NCI-H1105 (cell line): Measurements from ENCODE around the gene F13A1.

Source experiments
- DNase-seq: peaks from one replicate; lab custom pipeline; 2025; lab: John Stamatoyannopoulos, UW

F13A1 gene

DNA sequence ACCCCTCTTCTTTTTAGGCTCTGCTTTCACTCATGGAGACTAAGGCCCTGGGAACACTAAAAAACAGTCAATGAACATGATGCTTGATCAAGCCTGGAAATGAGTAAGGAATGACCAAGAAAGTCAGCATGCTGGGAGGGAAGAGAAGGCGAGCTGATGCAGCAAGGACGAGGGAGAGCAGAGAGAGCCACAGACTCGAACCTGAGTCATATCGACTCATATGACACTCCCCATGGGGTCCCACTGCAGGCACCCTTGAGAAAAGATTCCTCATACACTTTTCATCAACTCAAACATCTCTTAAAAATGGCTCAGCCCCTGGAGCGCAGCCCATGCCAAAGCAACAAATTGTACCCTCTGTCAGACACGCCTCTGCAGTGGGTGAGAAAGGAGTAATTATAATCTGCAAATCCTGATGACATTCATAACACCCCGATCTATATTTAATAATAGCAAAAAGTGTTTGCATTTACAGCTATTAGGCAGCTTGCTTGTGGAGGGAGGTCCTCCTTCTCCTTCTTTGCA, 127.2 kb downstream of the F13A1 start:
- DNase-seq: no peak

DNA sequence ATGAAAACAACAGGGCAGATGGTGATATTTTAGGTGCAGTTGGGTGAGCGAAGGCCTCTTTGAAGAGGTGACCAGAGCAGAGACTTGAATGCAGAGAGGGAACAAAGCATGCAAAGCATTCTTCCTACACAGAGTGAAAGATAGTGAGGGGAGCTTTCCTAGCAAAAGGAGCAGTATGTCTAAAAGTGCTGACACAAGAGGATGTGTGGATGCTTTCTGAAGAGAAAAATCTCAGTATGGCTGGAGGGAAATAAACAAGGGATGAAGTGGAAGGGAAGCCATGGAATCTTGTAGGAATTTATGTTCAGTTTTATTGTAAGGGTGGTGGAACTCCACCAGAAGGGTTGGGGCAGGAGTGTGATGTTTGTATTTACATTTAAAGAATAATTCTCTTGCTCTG, 128.6 kb downstream of the F13A1 start:
- no peak for DNase-seq

DNA sequence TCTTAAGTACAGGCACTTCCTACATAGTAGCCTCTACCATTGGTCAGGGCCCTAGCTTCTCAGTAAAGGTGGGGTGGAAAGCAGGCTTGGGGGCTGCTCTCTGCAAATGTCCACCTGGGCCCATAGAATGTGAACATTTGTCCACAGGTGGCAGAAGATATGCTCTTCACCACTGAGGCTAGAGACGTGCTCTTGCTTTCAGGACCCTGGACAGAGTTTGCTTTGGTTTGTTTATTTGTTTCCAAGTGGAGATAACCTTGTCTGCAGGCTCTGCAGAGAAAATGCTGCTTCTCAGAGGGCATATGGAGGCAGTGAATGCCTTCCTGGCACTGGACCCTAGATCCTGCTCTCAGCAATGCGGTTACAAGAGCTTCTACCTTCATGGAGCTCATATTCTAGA, 129.0 kb downstream of the F13A1 start:
- DNase-seq: no peak

DNA sequence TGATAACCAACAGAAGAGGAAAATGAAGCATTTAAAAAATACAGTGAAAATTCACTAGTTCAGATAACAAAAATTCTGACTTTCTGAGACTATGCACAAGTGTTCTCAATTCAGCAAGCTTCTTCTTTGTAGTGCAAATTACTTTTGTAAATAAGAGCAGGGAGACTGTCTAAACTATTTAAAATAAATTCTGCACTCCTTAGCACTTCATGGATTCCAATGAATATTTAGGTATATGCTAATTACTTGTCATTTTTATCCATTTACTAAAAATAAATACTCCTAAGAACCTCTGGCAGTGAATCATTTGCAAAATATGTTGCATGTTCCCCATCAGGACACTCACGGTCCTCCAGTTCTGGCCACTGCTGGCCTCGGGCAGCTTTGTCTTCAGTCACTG, 139.8 kb downstream of the F13A1 start:
- DNase-seq: no peak

DNA sequence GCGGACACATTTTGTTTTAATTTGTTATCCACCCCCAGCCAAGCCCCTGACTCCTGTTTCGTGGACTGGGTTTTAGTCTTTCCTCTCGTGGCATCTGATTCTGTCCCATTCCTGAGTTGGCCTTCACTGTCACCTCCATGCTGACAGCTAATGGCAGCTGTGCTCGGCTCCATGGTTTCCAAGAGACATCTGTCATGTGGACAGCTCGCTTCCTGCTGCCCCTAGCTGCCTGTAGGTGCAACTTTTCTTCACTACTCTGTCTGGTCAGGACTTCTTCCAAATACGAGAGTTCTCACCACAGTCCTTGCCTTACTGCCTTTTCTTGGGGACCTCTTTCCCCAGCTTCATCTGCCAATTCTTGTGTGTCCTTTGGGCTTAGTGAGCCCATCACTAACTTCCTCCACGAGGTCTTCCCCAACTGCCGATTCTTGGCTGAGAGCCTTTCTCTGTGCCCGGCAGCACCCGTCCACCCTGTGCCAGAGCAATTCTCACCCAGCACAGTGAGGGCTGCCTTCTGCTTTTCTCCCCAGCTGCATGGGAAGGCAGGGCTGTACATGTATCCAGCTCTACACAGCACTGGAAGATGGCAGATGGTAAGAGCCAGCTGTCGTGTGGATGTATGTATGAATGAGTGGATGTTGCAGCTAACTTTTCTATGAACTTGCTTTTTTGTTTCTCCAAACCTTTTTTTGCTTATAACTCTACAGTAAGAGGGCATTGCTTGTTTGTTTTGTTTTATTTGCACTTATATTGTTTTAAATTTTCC, 140.4 kb downstream of the F13A1 start:
- no peak for DNase-seq

DNA sequence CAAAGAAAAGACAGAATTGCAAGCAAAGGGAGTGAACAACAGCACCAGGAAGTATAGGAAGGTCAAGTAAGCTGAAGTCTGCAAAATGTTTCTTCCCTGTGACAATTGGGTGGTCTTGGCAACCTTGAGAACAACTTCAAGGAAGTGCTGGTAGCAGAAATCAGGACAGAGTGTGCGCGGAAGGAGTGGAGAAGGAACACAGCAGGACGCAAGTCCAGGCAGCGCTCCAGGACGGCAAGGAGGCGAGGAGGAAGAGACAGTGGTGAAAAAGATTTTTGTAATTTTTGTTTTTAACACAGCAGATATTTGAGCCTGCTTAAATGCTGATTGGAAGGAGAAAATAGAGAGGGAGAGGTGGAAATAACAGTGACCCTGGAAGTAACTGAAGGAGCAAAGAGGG, 141.7 kb downstream of the F13A1 start:
- no peak for DNase-seq

DNA sequence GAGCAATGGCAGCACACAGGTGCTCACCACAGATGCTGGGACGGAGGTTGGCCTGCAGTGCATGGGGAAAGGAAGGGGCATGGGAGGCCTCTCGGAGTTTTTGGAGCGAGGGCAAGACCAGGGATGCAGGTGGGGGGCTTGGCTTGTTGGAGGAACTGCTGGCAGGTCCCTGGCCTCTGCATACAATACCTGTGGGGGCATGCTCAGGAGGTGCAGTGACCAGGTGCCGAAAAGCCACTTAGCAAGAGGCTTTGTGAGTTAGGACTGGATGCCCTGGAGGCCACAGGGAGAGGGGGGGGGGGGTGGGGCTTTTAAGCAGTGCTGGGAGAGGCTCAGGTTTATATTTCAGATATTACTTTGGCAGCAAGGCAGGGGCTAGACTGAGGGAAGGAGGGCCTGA, 142.7 kb downstream of the F13A1 start:
- DNase-seq: no peak

DNA sequence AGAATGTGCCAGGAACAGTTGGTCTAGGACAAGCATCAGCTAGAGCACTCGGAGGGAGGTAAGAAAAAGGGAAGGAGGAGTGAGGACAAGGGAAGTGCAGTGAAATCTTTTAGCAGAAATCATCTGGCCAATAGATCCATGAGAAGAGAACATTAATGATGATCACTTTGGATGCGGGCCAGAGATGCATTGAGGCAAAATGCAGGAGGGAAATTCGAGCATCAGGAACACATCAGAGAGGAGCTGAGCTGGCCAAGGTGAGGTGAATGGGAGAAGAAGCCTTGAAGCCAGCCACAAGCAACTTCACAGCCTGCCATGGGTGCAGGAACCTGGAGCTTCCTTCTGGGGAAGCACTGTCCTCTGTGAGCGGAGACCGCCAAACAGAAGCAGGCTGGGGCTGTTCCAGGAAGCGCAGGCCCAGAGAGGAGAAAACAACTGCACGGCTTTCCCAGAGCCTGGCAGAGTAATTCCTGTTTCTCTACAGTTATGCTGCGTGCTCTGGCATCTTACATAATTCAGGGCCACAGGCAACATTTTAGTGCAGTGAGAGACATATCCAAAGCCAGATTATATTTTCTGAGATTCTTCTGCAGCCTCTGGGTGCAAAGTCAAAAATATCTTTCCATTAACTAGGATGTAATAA, 143.8 kb downstream of the F13A1 start:
- no peak for DNase-seq

DNA sequence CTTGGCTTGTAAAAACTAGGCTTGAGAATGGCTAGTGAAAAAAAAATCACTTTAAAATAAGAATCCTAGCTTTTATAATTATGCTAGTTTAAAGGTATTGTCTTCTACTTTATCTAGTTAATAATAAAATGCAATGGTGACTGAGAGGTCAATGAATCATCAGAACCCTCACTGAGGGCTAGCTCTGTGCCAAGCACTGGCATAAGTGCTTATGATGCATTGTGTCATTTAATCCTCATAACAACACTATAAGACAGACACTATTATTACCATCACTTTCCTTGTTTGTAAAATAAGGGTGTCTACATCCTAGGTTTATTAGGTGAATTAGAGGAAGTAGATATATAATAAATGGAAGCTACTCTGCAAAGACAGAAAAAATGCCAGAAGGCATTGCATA, 144.3 kb downstream of the F13A1 start:
- no peak for DNase-seq

DNA sequence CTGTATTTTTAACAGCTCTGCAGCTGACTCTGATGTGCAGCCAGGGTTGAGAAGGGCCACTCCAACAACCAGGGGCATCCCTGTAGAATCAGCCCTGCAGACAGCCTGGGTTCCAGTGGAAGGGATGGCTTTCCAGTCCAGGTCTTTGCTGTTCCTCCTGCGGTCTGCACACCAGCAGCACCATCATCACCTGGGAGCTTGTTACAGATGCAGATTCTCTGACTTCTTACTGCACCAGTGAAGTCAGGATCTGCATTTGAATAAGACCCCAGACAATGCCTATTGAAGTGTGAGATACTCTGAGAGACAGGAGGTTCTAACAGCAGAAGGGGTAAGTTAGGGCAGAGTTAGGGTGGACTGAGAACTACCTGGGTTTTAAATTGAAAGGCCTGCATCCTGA, 151.3 kb downstream of the F13A1 start:
- no peak for DNase-seq

DNA sequence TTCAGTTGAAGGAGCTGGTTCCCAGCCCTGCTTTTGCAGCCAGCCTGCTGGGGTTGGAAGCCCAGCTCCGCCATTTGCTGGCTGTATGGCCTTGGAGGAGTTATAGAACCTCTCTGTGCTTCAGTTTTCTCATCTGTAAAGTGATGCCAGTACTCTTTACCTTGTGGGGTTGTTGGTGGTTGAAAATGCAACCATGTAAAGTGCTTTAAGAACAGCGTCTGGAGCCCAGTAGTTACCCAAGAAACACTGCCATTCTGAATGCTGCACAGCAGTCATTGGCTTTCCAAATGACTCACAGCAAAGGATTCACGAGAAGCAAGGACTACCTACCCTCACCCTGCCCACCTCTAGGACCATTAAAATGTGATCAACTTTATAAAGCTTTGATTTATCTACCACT, 154.4 kb downstream of the F13A1 start:
- DNase-seq: no peak

DNA sequence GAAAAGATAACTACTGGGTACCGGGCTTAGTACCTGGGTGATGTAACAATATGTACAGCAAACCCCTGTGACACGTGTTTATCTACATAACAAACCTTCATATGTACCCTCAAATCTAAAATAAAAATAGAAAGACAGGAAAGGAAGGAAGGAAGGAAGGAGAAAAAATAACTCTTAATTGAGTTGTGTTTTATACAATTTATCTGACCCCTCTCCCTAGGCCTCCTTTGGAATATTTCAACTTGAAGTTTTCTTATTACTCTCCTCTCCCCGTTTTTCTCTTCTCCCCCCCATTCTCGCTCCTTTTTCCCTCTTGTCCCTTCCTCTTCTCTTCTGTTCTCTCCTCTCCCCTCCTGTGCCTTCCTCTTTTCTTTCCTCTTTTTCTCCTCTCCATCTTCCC, 156.1 kb downstream of the F13A1 start:
- no peak for DNase-seq

DNA sequence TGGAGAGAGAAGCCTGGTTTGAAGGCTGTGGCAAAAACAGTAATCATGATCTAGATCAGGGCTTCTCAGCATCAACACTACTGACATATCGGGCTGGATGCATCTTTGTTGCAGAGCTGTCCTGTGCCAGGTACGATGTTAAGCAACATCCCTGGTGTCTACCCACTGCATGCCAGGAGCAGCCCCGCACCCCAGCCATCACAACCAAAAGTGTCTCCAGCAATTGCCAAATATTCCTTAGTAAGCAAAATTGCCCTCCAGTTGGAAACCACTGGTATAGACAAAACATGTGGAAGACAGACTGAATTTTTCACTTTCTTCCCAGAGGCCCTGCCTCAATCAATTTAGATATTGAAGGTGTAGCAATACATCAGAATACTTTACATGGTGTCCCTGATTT, 166.1 kb downstream of the F13A1 start:
- no peak for DNase-seq

DNA sequence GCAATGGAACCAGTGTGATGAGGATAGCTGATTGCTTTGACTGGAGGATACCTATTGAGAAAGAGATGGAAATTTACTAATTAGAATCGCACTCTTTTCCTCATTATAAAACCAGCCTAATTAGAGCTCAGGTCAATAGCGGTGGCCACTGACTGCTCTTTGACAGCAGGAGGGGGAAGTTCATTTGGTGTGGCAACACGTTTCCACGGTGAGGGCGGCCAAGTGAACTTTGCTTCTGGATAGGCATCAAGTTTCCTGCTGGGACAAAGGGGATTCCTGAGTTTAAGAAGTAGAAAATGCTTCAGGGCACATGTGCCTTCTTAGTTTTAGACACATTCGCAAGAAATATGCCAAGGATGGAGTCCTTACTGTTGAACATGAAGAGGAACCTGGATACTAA, 168.4 kb downstream of the F13A1 start:
- DNase-seq: no peak

DNA sequence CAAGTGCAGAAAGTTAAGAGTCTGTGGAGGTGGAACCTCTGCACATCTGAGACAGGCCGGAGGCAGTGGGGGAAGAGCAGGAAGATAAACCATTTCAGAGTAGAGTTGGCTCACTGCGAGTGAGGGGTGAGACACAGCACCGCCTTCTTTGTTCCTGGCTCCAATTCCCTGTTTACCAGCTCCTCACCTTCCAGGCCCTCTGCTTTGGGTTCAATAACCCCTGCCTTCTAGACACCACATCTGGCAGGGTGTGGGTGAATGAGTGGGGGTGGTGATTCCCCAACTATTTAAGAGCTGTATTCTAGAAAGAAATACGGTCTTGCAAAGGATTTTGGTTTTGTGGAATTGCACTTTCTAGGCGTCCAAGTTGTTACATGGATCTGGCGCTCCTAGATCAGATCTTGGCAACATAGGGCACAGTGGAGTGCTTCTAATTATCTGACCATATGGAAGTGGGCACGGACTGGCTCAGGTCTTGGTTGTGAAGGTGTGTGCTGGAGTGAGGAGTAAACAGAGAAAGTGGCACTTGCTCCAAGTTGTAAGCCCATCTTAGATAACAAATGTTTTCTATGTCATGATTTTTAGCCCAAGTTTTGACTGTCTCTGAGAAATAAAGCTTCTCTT, 172.2 kb downstream of the F13A1 start:
- DNase-seq: no peak

DNA sequence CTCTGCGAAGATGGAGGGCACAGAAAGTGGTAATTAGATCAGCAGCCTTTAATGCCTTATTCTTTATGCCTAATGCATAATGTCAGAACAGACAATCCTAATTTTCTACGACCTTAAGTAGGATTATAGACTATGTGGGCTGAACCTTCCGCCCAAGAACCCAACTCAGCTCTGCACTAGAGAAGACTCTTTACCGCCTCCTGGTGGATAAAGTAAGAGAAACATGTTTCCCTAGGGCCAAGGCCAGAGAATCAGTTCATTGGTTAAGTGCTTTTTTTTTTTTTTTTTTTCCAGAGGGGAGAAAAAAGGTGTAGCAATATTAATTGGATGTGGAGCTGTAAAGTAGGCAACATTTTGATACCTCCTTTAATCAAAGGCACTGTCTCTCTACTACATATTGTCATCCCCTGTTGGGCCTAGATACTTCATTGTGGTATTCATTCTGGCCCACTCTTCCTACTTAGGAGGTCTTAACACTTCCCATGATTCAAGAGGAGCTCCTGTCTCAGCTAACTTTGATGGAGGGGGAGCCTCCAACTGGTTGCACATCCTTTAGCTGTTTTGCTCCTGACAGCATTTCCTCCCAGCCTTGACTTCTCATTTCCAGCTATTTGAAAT, 188.9 kb downstream of the F13A1 start:
- no peak for DNase-seq

DNA sequence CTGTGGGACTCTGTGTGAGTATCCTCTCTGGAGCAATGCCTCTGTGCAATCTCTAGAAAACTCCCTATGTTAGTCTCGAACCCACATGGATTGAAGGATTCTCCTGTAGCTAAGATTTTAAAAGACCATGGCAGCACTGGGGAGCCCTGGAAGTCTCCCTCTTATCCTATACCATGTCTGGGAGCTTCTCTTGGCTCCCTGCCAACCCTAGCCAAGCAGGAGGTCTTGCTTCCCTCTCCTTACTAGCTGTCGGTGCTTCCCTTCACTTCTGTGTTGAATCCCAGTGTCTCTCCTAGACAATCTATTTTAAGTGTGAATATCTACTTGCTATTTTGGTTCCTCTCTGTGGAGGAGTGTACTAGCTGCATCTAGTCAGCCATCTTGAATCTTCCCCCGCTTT, 195.0 kb downstream of the F13A1 start:
- no peak for DNase-seq

DNA sequence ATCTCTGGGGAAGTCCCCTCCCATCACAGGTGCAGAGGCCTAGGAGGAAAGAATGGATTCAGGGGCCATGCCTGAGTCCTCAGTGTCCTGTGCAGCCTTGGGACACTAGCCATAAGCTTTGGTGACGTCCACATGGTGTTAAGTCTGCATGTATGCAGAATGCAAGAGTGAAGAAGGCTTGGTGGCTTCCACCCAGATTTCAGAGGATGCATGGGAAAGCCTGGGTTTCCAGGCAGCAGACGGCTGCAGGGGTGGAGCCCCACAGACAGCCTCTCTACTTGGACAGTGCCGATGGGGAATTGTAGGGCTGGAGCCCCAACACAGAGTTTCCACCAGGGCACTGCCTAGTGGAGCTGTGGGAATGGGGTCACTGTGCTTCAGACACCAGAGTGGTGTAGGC, 196.7 kb downstream of the F13A1 start:
- DNase-seq: no peak

DNA sequence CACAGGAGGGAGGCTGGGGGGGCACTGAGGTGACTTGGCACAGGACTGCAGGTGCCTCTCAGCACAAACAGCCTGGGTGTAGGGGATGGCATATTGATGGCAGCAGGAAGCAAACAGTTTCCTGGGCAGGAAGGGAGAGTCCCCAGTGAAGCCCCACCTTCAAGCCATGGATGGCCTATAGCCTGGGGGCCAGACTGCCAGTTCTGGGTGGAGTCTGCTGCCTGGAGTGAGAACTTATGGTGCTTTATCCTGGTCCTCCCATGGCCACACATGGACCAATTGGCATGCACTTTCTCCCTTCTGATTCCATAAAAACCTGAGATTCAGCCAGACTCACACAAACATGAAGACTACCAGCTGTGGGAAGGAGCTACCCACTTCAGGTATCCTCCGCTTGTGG, 198.5 kb downstream of the F13A1 start:
- no peak for DNase-seq

DNA sequence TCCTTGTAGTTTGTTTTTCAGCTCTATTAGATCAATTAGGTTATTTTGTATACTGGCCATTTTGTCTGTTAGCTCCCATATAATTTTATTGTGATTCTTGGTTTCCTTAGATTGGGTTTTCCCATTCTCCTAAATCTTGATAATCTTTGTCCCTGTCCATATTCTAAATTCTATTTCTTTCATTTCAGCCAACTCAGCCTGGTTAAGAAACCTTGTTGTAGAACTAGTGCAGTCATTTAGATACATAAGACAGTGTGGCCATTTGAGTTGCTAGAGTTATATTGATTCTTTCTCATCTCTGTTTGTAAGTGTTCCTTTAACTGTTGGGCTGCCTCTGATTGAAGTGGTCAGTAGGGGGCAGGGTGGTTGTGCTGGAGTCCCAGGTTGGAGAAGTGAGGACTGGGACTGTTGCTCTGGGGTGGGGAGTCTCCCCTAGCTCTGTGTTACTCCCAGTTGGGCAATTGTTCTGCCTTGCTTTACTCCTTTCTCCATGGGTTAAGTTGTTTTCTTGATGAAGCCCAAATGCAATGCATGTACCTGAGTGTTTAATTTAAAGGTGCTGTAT, 214.9 kb downstream of the F13A1 start:
- DNase-seq: no peak
